ENCODE data around the gene ZNF549. TPM values are rescaled to one million over a fixed set of nuclear protein-coding genes. Genes with fewer than 3 reads are reported as not detected.
"Not testable (repeated sequence)": the region's sequence is repeated elsewhere in the genome, so short reads cannot be mapped to it uniquely, and the experiment has no call there.

ZNF549 gene
- total RNA-seq, 1 donor from 2014 or later: 9.2 TPM

- H3K36me3 Mint-ChIP-seq: peaks cover 57% of the 10 kb centered on the region
- no peak for TF ChIP-seq CTCF (conservative IDR thresholded peaks at IDR 0.05)
- H3K9me3 Mint-ChIP-seq: peaks cover 30% of the 10 kb centered on the region
- H3K4me1 Mint-ChIP-seq (ENCODE audit: unreplicated experiment): no peaks in the 10 kb centered on the region
- no peak overlapping the region for H3K4me3 Mint-ChIP-seq
- DNase-seq (ENCODE audit: extremely low spot score, unreplicated experiment): no peak
- H3K27me3 Mint-ChIP-seq: no peaks in the 10 kb centered on the region
- H3K27ac Mint-ChIP-seq: no peak overlapping the region
Observed at GRCh38 chr19:57511484-57511883, 15.7 kb upstream of the ZNF549 start.

- no peak for TF ChIP-seq CTCF (conservative IDR thresholded peaks at IDR 0.05)
- no peak for DNase-seq (ENCODE audit: extremely low spot score, unreplicated experiment)
- Mint-ChIP-seq H3K4me3 (no peak overlapping the region), H3K4me1 (ENCODE audit: unreplicated experiment) (no peaks in the 10 kb centered on the region), H3K27ac (no peak overlapping the region), H3K36me3 (peaks cover 49% of the 10 kb centered on the region), H3K27me3 (no peaks in the 10 kb centered on the region), H3K9me3 (peaks cover 30% of the 10 kb centered on the region)
Observed at GRCh38 chr19:57512845-57513244, 14.3 kb upstream of the ZNF549 start.

- H3K9me3 Mint-ChIP-seq: peaks cover 17% of the 10 kb centered on the region
- no peak for TF ChIP-seq CTCF (conservative IDR thresholded peaks at IDR 0.05)
- H3K36me3 Mint-ChIP-seq: peaks cover 28% of the 10 kb centered on the region
- no peak for DNase-seq (ENCODE audit: extremely low spot score, unreplicated experiment)
- no peak overlapping the region for H3K4me3 Mint-ChIP-seq
- no peaks in the 10 kb centered on the region for H3K4me1 Mint-ChIP-seq (ENCODE audit: unreplicated experiment)
- no peaks in the 10 kb centered on the region for H3K27me3 Mint-ChIP-seq
- no peak overlapping the region for H3K27ac Mint-ChIP-seq
Observed at GRCh38 chr19:57515255-57515654, 11.9 kb upstream of the ZNF549 start.

GRCh38 chr19:57518021-57518420 is 9.1 kb upstream of the ZNF549 start:
- Mint-ChIP-seq H3K9me3 (peaks cover 14% of the 10 kb centered on the region), H3K36me3 (peaks cover 19% of the 10 kb centered on the region)
- not testable (repeated sequence) for DNase-seq (ENCODE audit: extremely low spot score, unreplicated experiment); H3K4me3 Mint-ChIP-seq; H3K27ac Mint-ChIP-seq; H3K4me1 Mint-ChIP-seq (ENCODE audit: unreplicated experiment); H3K27me3 Mint-ChIP-seq

GRCh38 chr19:57537953-57538547 is 10.9 kb downstream of the ZNF549 start:
- no peak for TF ChIP-seq CTCF (conservative IDR thresholded peaks at IDR 0.05)
- no peak for DNase-seq (ENCODE audit: extremely low spot score, unreplicated experiment)
- Mint-ChIP-seq H3K27ac (no peak overlapping the region), H3K27me3 (no peaks in the 10 kb centered on the region), H3K4me1 (ENCODE audit: unreplicated experiment) (no peaks in the 10 kb centered on the region), H3K9me3 (peaks cover 60% of the 10 kb centered on the region), H3K36me3 (peaks cover 93% of the 10 kb centered on the region), H3K4me3 (no peak overlapping the region)

- no peak overlapping the region for H3K27ac Mint-ChIP-seq
- no peak for DNase-seq (ENCODE audit: extremely low spot score, unreplicated experiment)
- no peaks in the 10 kb centered on the region for H3K4me1 Mint-ChIP-seq (ENCODE audit: unreplicated experiment)
- H3K4me3 Mint-ChIP-seq: no peak overlapping the region
- H3K36me3 Mint-ChIP-seq: peaks cover 87% of the 10 kb centered on the region
- no peak for TF ChIP-seq CTCF (conservative IDR thresholded peaks at IDR 0.05)
- peaks cover 51% of the 10 kb centered on the region for H3K9me3 Mint-ChIP-seq
- no peaks in the 10 kb centered on the region for H3K27me3 Mint-ChIP-seq
Observed at GRCh38 chr19:57546513-57546912, 19.4 kb downstream of the ZNF549 start.
